Body of pancreas (tissue), 4 donors: Measurements from ENCODE around the gene ATP8A2. TPM values are rescaled to one million over a fixed set of nuclear protein-coding genes. Genes with fewer than 3 reads are reported as not detected.

Experiments
- ATAC-seq: fragments of 150-250 bp; one replicate; pipeline ENCODE4 v1.9.1; 2016
- DNase-seq, 4 donors: peaks; one replicate each; pipeline ENCODE4 v3.0.0-alpha.2; 2019
- H3K27ac ChIP-seq, 4 donors: fragments of 200-600 bp; sonication (generic); 1 replicate in 3 of 4; 2 replicates in 1 of 4; pipeline versions ENCODE4 v1.5.1 to v1.6.1; 2016 to 2019; ENCODE audit warnings: mild to moderate bottlenecking in 1 of 4, mixed read lengths in 1 of 4, moderate library complexity in 1 of 4
- H3K27me3 ChIP-seq, 2 donors: fragments of 200-600 bp; sonication (generic); one replicate each; pipeline ENCODE4 v1.6.0; 2016; ENCODE audit warnings: mild to moderate bottlenecking in 1 of 2
- H3K36me3 ChIP-seq, 2 donors: fragments of 200-600 bp; sonication (generic); replicated peaks in 1 of 2; 2 replicates each; pipeline ENCODE4 v1.5.1; 2016; ENCODE audit warnings: low read depth in 2 of 2; ENCODE audit not compliant: insufficient read depth in 1 of 2
- H3K4me1 ChIP-seq: fragments of 200-600 bp; sonication (generic); one replicate; pipeline ENCODE4 v1.6.0; 2016
- H3K4me3 ChIP-seq, 2 donors: fragments of 200-600 bp; sonication (generic); 1 replicate in 1 of 2; 2 replicates in 1 of 2; pipeline ENCODE4 v1.5.1; 2016 to 2019
- H3K9me3 ChIP-seq, 3 donors: fragments of 200-600 bp; sonication (generic); 1 replicate in 2 of 3; 2 replicates in 1 of 3; pipeline ENCODE4 v1.5.1; 2016
- CTCF ChIP-seq, 7 experiments: fragments of 450-650 bp in 4 of 7; fragments of 200-600 bp in 3 of 7; sonication (generic) in 3 of 7; IDR thresholded peaks; one replicate each; pipeline ENCODE4 v1.5.1; 2016 to 2019; ENCODE audit warnings: antibody characterized with exemption in 7 of 7
- POLR2A ChIP-seq, 3 donors: fragments of 450-650 bp; IDR thresholded peaks; one replicate each; pipeline ENCODE4 v1.6.1; 2016; ENCODE audit warnings: antibody characterized with exemption in 3 of 3, mild to moderate bottlenecking in 2 of 3
- WGBS, 2 donors: methylation state at CpG; one replicate each; pipeline ENCODE4 v1.1.5; 2017; 5-methylcytosine and 5-hydroxymethylcytosine counted together
- intact Hi-C: fragments of 100-400 bp; cut with DNase I; formaldehyde crosslinking; loops from one replicate; pipeline ENCODE4 v1.15.1; 2023
- total RNA-seq, 2 donors: library from RNA; depleted of rRNA; stranded (reverse); fragments of >200 nt; gene quantifications; one replicate each; pipeline ENCODE4 v1.1.0, GENCODE V29; 2016

Gene ATP8A2
- total RNA-seq, 2 donors from 2014 or later = under 0.01 TPM; not detected in 1

- ATAC-seq = no peak
- intact Hi-C loops = no loop called here
- no peak for DNase-seq
- Histone ChIP-seq H3K4me3 (no peak overlapping the region), H3K9me3 (no peaks in the 10 kb centered on the region), H3K27me3 (no peaks in the 10 kb centered on the region), H3K36me3 (no peaks in the 10 kb centered on the region), H3K4me1 (no peaks in the 10 kb centered on the region), H3K27ac (no peak overlapping the region)
- TF ChIP-seq CTCF (IDR thresholded peaks at IDR 0.05) (no peak), POLR2A (IDR thresholded peaks at IDR 0.05) (no peak)
- WGBS, 2 donors = 47 to 57% methylated on average over 4 of the region's 4 CpGs
Measured at GRCh38 chr13:25862156-25862555, 490.4 kb downstream of the ATP8A2 start.

DNA sequence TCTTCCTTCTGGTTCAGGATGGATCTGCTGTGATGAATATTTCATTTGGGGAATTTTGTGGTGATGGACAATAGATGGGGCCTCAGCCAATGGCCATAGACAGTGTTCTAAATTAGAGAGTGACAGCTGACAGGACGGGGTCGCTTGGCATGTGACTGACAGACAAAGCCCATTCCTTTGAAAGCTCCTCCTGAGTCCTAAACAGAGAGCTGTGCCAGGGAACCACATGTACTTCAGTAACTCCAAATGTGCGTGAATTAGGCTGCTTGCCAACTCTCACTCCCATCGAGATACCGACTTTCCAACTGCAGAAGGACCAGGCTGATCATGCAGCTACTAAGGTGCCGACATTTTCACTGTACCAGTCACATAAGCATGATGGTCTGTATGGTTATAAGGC is 492.3 kb downstream of the ATP8A2 start:
- intact Hi-C loops = no loop called here
- TF ChIP-seq CTCF (IDR thresholded peaks at IDR 0.05) (no peak), POLR2A (IDR thresholded peaks at IDR 0.05) (no peak)
- H3K4me3 ChIP-seq = no peak overlapping the region
- DNase-seq = no peak
- no peaks in the 10 kb centered on the region for H3K27me3 ChIP-seq
- 65 to 70% methylated on average over 6 of the region's 6 CpGs for WGBS, 2 donors
- no peak overlapping the region for H3K27ac ChIP-seq
- no peaks in the 10 kb centered on the region for H3K9me3 ChIP-seq
- ATAC-seq = no peak
- H3K4me1 ChIP-seq = no peaks in the 10 kb centered on the region
- no peaks in the 10 kb centered on the region for H3K36me3 ChIP-seq

- 60 to 78% methylated on average over 1 of the region's 1 CpG for WGBS, 2 donors
- intact Hi-C loops = no loop called here
- H3K4me1 ChIP-seq = no peaks in the 10 kb centered on the region
Measured at GRCh38 chr13:25864936-25865335, 493.2 kb downstream of the ATP8A2 start.

GRCh38 chr13:25865391-25865790 is 493.6 kb downstream of the ATP8A2 start:
- no peaks in the 10 kb centered on the region for H3K4me1 ChIP-seq
- no peak for ATAC-seq
- intact Hi-C loops = no loop called here
- no peak for TF ChIP-seq POLR2A (IDR thresholded peaks at IDR 0.05)
- no peak for TF ChIP-seq CTCF (IDR thresholded peaks at IDR 0.05)
- H3K36me3 ChIP-seq = no peaks in the 10 kb centered on the region
- no peak overlapping the region for H3K4me3 ChIP-seq
- WGBS, 2 donors = 52 to 62% methylated on average over 2 of the region's 2 CpGs
- H3K27ac ChIP-seq = no peak overlapping the region
- H3K9me3 ChIP-seq = no peaks in the 10 kb centered on the region
- H3K27me3 ChIP-seq = no peaks in the 10 kb centered on the region
- no peak for DNase-seq

More at GRCh38 chr13:25864936-25865335, 493.2 kb downstream of the ATP8A2 start:
- Histone ChIP-seq H3K9me3 (no peaks in the 10 kb centered on the region), H3K36me3 (no peaks in the 10 kb centered on the region), H3K27ac (no peak overlapping the region), H3K4me3 (no peak overlapping the region), H3K27me3 (no peaks in the 10 kb centered on the region)
- TF ChIP-seq CTCF (IDR thresholded peaks at IDR 0.05) = no peak
- TF ChIP-seq POLR2A (IDR thresholded peaks at IDR 0.05) = no peak
- ATAC-seq (no peak), DNase-seq (no peak)

DNA sequence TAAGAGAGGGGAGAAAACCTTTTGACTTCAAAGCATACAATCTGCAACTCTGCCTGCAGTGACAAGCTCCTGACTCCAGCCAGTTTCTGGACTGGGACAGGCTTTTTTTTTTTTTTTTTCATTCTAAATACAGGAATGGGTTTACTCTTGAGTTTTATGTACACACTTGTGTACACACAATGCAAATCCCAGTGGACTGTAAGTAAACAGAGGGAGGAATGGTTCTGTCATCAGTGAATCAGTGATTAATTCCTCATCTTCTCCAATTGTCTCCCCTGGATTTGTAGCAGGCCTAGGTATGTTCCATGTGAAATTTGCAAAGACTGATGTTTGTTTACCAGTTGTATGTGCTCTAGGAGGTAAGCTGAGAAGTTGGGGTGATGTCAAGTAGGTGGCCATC is 495.3 kb downstream of the ATP8A2 start:
- no peak for DNase-seq
- H3K4me3 ChIP-seq = no peak overlapping the region
- ATAC-seq = no peak
- H3K9me3 ChIP-seq = no peaks in the 10 kb centered on the region
- no peaks in the 10 kb centered on the region for H3K36me3 ChIP-seq
- H3K4me1 ChIP-seq = no peaks in the 10 kb centered on the region
- H3K27me3 ChIP-seq = no peaks in the 10 kb centered on the region
- no peak overlapping the region for H3K27ac ChIP-seq
- TF ChIP-seq POLR2A (IDR thresholded peaks at IDR 0.05) = no peak
- TF ChIP-seq CTCF (IDR thresholded peaks at IDR 0.05) = no peak
- intact Hi-C loops = no loop called here
